ENCODE data around the gene CST3. TPM values are rescaled to one million over a fixed set of nuclear protein-coding genes. Genes with fewer than 3 reads are reported as not detected.

Gene CST3
- total and polyA plus RNA-seq, 12 donors = 92.4 to 1,851 (median 1,124) TPM

DNA sequence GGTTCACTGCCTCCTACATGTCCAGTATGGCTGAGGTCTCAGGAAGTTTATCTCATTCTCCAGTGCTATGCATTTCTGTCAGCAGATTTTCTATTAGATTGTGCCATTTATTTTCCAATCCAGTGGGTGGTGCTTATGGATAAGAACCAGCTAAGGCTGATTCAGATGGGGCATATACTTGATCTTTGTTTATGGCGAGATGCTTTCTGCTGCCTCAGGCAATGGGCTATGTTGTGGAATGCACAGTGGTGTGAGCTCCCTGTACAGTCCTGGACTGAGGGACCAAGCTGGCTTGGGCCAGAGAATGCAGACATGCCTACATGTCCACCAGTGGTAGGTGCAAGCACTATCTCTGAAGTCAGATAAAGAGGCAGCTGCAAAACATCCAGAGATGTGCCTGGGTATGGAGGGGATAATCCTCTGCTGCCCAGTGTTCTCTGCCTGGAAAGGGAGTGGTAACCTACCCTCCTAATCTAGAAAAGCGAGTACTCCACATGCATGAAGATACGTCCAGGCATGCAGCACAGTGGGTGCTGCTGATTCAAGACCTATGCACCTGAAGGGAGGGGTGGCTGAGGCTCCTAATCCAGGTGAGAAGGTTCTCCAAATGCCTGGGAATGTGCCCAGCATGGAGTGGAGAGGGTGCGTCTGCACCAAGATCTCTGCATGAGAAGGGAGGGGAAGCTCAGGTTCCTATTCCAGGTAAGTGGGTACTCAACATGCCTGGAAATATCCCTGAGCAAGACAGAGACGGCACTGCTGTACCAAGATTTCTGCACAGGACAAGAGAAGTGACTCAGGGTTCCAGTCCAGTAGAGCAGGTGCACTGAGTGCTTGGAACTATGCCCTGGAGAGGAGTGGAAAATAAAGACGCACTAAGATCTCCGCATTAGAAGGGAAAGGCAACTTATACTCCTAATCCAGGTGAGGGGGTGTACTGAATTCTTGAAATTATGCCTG is 41.7 kb upstream of the CST3 start:
- H3K27ac ChIP-seq = no peak overlapping the region
- H3K4me1 ChIP-seq (replicated peaks in 1 of 2) = no peaks in the 10 kb centered on the region
- DNase-seq = no peak
- H3K27me3 ChIP-seq = no peaks in the 10 kb centered on the region
- H3K36me3 ChIP-seq (replicated peaks in 1 of 2) = no peaks in the 10 kb centered on the region
- WGBS, 4 donors = 81 to 90% (median 84%) methylated on average over 7 of the region's 7 CpGs
- TF ChIP-seq POLR2A (IDR thresholded peaks at IDR 0.05) = no peak
- peaks cover 0 to 4% (median 0%) of the 10 kb centered on the region in 3 donors for H3K9me3 ChIP-seq (replicated peaks in 1 of 3)
- H3K4me3 ChIP-seq = no peak overlapping the region
- intact Hi-C loops (cut with DNase I) = no loop called here

DNA sequence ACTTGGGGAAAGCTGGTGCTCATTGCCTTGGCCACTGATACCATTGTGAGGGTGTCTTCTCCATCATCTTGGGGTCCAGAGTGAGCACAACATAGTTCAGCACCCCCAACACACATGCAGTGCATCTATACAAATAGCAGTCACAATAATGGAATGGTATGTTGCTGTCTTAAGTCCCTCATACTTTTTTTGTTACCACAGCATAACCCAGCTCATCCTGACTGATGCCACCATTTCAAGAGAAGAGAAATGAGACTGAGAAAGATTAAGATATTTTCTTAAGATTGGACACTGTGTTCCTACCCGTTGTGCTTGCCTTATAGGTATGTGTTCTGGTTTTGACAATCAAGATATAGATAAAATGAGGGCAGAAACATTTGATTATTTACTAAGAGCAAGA is 35.5 kb upstream of the CST3 start:
- WGBS, 4 donors = 64 to 84% (median 71%) methylated on average over 1 of the region's 1 CpG
- no peak overlapping the region for H3K4me3 ChIP-seq
- no peaks in the 10 kb centered on the region for H3K27me3 ChIP-seq
- intact Hi-C loops (cut with DNase I) = no loop called here
- no peaks in the 10 kb centered on the region for H3K36me3 ChIP-seq (replicated peaks in 1 of 2)
- no peak overlapping the region for H3K27ac ChIP-seq
- no peaks in the 10 kb centered on the region for H3K9me3 ChIP-seq (replicated peaks in 1 of 3)
- no peak for DNase-seq
- no peaks in the 10 kb centered on the region for H3K4me1 ChIP-seq (replicated peaks in 1 of 2)
- TF ChIP-seq, protein P1, sequence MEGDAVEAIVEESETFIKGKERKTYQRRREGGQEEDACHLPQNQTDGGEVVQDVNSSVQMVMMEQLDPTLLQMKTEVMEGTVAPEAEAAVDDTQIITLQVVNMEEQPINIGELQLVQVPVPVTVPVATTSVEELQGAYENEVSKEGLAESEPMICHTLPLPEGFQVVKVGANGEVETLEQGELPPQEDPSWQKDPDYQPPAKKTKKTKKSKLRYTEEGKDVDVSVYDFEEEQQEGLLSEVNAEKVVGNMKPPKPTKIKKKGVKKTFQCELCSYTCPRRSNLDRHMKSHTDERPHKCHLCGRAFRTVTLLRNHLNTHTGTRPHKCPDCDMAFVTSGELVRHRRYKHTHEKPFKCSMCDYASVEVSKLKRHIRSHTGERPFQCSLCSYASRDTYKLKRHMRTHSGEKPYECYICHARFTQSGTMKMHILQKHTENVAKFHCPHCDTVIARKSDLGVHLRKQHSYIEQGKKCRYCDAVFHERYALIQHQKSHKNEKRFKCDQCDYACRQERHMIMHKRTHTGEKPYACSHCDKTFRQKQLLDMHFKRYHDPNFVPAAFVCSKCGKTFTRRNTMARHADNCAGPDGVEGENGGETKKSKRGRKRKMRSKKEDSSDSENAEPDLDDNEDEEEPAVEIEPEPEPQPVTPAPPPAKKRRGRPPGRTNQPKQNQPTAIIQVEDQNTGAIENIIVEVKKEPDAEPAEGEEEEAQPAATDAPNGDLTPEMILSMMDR (IDR thresholded peaks at IDR 0.05) = no peak
- no peak for TF ChIP-seq POLR2A (IDR thresholded peaks at IDR 0.05)

DNA sequence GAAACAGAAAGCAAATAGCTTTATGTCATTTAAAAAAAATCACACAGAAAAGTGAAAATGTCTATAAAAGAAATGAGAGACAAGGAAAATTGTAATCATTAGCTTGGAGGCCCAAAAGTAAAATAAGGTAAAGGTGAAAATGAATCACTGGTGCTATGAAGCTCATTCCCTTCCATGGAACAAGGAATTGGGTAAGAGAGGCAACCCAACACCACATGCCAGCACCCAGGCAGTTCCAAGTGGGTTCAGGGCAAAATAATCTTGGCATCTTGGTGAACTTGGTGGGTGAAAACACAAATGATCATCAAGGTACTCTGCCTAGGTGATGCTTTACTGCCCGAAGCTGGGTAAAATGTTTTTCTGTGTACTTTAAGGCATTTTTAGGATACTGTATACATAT is 34.4 kb upstream of the CST3 start:
- no peaks in the 10 kb centered on the region for H3K4me1 ChIP-seq (replicated peaks in 1 of 2)
- no peaks in the 10 kb centered on the region for H3K27me3 ChIP-seq
- no peak for DNase-seq
- WGBS, 4 donors = 80 to 97% (median 89%) methylated on average over 1 of the region's 1 CpG
- H3K36me3 ChIP-seq (replicated peaks in 1 of 2) = no peaks in the 10 kb centered on the region
- H3K4me3 ChIP-seq = no peak overlapping the region
- no peaks in the 10 kb centered on the region for H3K9me3 ChIP-seq (replicated peaks in 1 of 3)
- TF ChIP-seq, protein P1 (IDR thresholded peaks at IDR 0.05) = no peak
- TF ChIP-seq POLR2A (IDR thresholded peaks at IDR 0.05) = no peak
- no peak overlapping the region for H3K27ac ChIP-seq
- intact Hi-C loops (cut with DNase I) = no loop called here

DNA sequence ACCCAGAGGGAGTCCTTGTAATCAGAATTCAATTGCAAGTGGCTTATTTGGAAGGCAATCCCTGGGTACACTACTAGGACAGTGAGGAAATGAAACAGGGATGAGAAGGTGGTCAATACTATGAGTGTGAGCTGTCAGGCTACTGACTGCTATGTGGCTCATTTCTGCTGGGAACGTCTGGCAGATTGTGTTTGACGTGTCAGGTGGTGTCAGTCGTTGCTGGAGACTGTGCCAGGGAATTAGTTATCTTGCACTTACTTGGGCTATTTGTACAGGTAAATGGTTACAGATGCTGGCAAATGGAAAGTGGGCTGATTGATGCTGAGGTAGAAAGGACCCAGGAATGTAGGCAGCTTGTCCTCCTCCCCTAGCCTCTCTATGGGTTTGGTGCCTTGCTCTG is 33.7 kb upstream of the CST3 start:
- intact Hi-C loops (cut with DNase I) = no loop called here
- TF ChIP-seq, protein P1 (IDR thresholded peaks at IDR 0.05) = no peak
- no peak for TF ChIP-seq POLR2A (IDR thresholded peaks at IDR 0.05)

More for the DNA sequence above, 33.7 kb upstream of the CST3 start:
- no peak for DNase-seq
- Histone ChIP-seq H3K9me3 (replicated peaks in 1 of 3) (no peaks in the 10 kb centered on the region), H3K27me3 (no peaks in the 10 kb centered on the region), H3K36me3 (replicated peaks in 1 of 2) (no peaks in the 10 kb centered on the region), H3K4me1 (replicated peaks in 1 of 2) (no peaks in the 10 kb centered on the region), H3K27ac (no peak overlapping the region), H3K4me3 (no peak overlapping the region)
- 64 to 74% (median 65%) methylated on average over 2 to 3 of the region's 3 CpGs for WGBS, 4 donors

Data from adrenal gland (tissue), 12 donors.